ENCODE results near the gene RBPJL. TPM values are rescaled to one million over a fixed set of nuclear protein-coding genes. Genes with fewer than 3 reads are reported as not detected.

The RBPJL gene
- total RNA-seq, 1 donor from 2014 or later, result not detected

- peaks cover 7% of the 10 kb centered on the region for H3K4me1 Mint-ChIP-seq
- ChIA-PET POLR2A (interaction anchor here (1.0 kb wide), 3 partner anchors 10 to 426 kb away, joined by 3 to 4 read pairs (median 3); partner anchors contain the start of genes PIGT and YWHAB), CTCF (interaction anchor here (0.7 to 3.9 kb wide), 13 partner anchors 9 to 459 kb away, joined by 3 to 17 read pairs (median 5); no protein-coding TSS in a partner anchor)
- no peaks in the 10 kb centered on the region for H3K36me3 Mint-ChIP-seq (ENCODE audit: low read depth)
- ATAC-seq (ENCODE audit: low read depth), result peak; percentile 89
- no peak overlapping the region for H3K27ac Mint-ChIP-seq
- peak; percentile 58 for DNase-seq
- H3K9me3 Mint-ChIP-seq, result no peaks in the 10 kb centered on the region
- intact Hi-C loops (cut with micrococcal nuclease), result no loop called here
- no peak overlapping the region for H3K4me3 Mint-ChIP-seq
- TF ChIP-seq, protein P1, sequence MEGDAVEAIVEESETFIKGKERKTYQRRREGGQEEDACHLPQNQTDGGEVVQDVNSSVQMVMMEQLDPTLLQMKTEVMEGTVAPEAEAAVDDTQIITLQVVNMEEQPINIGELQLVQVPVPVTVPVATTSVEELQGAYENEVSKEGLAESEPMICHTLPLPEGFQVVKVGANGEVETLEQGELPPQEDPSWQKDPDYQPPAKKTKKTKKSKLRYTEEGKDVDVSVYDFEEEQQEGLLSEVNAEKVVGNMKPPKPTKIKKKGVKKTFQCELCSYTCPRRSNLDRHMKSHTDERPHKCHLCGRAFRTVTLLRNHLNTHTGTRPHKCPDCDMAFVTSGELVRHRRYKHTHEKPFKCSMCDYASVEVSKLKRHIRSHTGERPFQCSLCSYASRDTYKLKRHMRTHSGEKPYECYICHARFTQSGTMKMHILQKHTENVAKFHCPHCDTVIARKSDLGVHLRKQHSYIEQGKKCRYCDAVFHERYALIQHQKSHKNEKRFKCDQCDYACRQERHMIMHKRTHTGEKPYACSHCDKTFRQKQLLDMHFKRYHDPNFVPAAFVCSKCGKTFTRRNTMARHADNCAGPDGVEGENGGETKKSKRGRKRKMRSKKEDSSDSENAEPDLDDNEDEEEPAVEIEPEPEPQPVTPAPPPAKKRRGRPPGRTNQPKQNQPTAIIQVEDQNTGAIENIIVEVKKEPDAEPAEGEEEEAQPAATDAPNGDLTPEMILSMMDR (IDR thresholded peaks at IDR 0.05), result peak; percentile 76
- peaks cover 55% of the 10 kb centered on the region for H3K27me3 Mint-ChIP-seq
These were observed 5.1 kb downstream of the RBPJL start for GRCh38 chr20:45311589-45312211.

DNA sequence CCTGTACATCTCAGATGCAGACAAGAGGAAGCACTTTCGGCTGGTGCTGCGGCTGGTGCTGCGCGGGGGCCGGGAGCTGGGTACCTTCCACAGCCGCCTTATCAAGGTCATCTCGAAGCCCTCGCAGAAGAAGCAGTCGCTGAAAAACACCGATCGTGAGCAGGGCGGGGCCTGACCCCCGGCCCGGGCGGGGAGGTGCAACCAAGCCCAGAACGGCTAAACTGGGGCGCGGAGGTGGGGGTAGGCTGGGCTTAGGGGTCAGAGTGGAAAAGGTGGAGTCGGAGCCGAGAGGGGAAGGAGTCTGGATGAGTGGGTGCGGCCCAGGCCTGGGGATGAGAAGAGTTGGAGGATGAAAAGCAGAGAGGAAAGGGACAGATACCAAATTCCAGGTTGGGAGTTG lies 5.6 kb downstream of the RBPJL start:
- H3K27ac Mint-ChIP-seq, result no peak overlapping the region
- peaks cover 7% of the 10 kb centered on the region for H3K4me1 Mint-ChIP-seq
- ATAC-seq (ENCODE audit: low read depth) (no peak), DNase-seq (no peak)
- no peaks in the 10 kb centered on the region for H3K9me3 Mint-ChIP-seq
- peaks cover 55% of the 10 kb centered on the region for H3K27me3 Mint-ChIP-seq
- ChIA-PET CTCF (interaction anchor here (0.7 to 3.9 kb wide), 13 partner anchors 9 to 459 kb away, joined by 3 to 17 read pairs (median 5); no protein-coding TSS in a partner anchor), POLR2A (interaction anchor here (1.0 kb wide), 3 partner anchors 9 to 427 kb away, joined by 3 to 4 read pairs (median 3); partner anchors contain the start of genes PIGT and YWHAB)
- no peak overlapping the region for H3K4me3 Mint-ChIP-seq
- TF ChIP-seq, protein P1 (IDR thresholded peaks at IDR 0.05), result no peak
- H3K36me3 Mint-ChIP-seq (ENCODE audit: low read depth), result no peaks in the 10 kb centered on the region
- intact Hi-C loops (cut with micrococcal nuclease), result no loop called here

DNA sequence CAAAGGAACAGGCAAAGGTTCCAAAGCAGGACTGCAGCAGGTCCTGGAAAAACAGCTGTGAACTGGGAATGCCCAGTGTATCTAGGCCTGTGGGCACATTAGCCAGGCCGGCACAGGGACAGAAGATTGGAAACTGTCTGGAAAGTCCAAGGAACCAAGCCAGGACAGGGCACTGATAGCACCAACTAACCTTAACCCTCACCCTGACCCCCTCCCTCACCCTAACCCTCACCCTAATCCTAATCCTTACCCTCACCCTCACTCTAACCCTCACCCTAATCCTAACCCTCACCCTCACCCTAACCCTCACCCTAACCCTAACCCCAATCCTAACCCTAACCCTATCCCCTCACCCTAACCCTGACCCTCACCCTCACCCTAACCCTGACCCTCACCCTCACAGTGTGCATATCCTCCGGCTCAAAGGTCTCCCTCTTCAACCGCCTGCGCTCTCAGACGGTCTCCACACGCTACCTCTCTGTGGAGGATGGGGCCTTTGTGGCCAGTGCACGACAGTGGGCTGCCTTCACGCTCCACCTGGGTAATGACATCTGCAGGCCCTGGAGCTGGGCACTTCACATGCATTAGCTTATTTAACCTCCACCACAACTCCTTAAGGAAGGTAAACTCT lies 6.5 kb downstream of the RBPJL start:
- CTCF ChIA-PET, result interaction anchor here (0.6 to 3.9 kb wide), 6 partner anchors 10 to 458 kb away, joined by 3 to 17 read pairs (median 7); no protein-coding TSS in a partner anchor
- intact Hi-C loops (cut with micrococcal nuclease), result no loop called here
- H3K4me3 Mint-ChIP-seq, result no peak overlapping the region
- TF ChIP-seq, protein P1 (IDR thresholded peaks at IDR 0.05), result no peak
- POLR2A ChIA-PET, result no interaction called here
- H3K9me3 Mint-ChIP-seq, result no peaks in the 10 kb centered on the region
- H3K27ac Mint-ChIP-seq, result no peak overlapping the region
- no peak for DNase-seq
- H3K4me1 Mint-ChIP-seq, result peaks cover 9% of the 10 kb centered on the region
- H3K36me3 Mint-ChIP-seq (ENCODE audit: low read depth), result no peaks in the 10 kb centered on the region
- ATAC-seq (ENCODE audit: low read depth), result no peak
- peaks cover 52% of the 10 kb centered on the region for H3K27me3 Mint-ChIP-seq

- ChIA-PET POLR2A (no interaction called here), CTCF (interaction anchor here (2.8 to 3.9 kb wide), 2 partner anchors 20 to 457 kb away, joined by 10 to 17 read pairs; no protein-coding TSS in a partner anchor)
- Mint-ChIP-seq H3K36me3 (ENCODE audit: low read depth) (no peaks in the 10 kb centered on the region), H3K27ac (no peak overlapping the region), H3K4me3 (no peak overlapping the region), H3K27me3 (peaks cover 49% of the 10 kb centered on the region), H3K9me3 (no peaks in the 10 kb centered on the region), H3K4me1 (peaks cover 17% of the 10 kb centered on the region)
- TF ChIP-seq, protein P1 (IDR thresholded peaks at IDR 0.05), result no peak
- DNase-seq (no peak), ATAC-seq (ENCODE audit: low read depth) (no peak)
- intact Hi-C loops (cut with micrococcal nuclease), result no loop called here
These were observed 7.3 kb downstream of the RBPJL start for GRCh38 chr20:45313943-45314342.

DNA sequence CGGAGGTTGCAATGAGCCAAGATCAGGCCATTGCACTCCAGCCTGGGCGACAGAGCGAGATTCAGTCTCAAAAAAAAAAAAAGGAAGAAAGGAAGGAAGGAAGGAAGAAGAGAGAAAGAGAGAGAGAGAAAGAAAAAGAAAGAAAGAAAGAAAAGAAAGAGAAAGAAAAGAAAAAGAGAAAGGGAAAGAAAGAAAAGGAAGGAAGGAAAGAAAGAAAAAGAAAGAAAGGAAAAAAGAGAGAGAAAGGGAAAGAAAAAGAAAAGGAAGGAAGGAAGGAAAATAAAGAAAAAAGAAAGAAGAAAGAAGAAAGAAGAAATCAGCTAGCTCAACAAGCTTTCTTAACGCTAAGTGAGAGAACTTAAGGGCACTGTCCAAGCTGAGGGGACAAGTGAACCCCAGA lies 9.0 kb downstream of the RBPJL start:
- Mint-ChIP-seq H3K4me1 (peaks cover 30% of the 10 kb centered on the region), H3K27ac (no peak overlapping the region), H3K27me3 (peaks cover 43% of the 10 kb centered on the region), H3K9me3 (no peaks in the 10 kb centered on the region), H3K4me3 (no peak overlapping the region), H3K36me3 (ENCODE audit: low read depth) (no peaks in the 10 kb centered on the region)
- intact Hi-C loops (cut with micrococcal nuclease), result no loop called here
- CTCF ChIA-PET, result interaction anchor here (1.0 to 1.9 kb wide), 3 partner anchors 17 to 455 kb away, joined by 4 read pairs; no protein-coding TSS in a partner anchor
- ATAC-seq (ENCODE audit: low read depth), result no peak
- POLR2A ChIA-PET, result interaction anchor here (0.7 kb wide), 1 partner anchor 1005 kb away, joined by 4 read pairs; no protein-coding TSS in a partner anchor
- no peak for DNase-seq
- TF ChIP-seq, protein P1 (IDR thresholded peaks at IDR 0.05), result no peak

Measured in activated B cell treated with CpG ODN at 0.5 μM for 24 hours (primary cell).